Coronary artery (tissue), 2 donors: Measurements from ENCODE around the gene MSI2.

Experiments used
- DNase-seq: peaks from one replicate; pipeline ENCODE4 v3.0.0-alpha.2; 2017; ENCODE audit warnings: low spot score
- H3K27ac ChIP-seq, 2 donors: fragments of 200-600 bp; sonication (generic); one replicate each; pipeline ENCODE4 v1.5.1; 2016 to 2019
- H3K4me3 ChIP-seq: fragments of 200-600 bp; sonication (generic); 2 replicates; pipeline ENCODE4 v1.5.1; 2016; ENCODE audit warnings: mild to moderate bottlenecking, moderate library complexity
- CTCF ChIP-seq: fragments of 200-600 bp; sonication (generic); IDR thresholded peaks from one replicate; pipeline ENCODE4 v1.5.1; 2019; ENCODE audit warnings: antibody characterized with exemption

The MSI2 gene

DNA sequence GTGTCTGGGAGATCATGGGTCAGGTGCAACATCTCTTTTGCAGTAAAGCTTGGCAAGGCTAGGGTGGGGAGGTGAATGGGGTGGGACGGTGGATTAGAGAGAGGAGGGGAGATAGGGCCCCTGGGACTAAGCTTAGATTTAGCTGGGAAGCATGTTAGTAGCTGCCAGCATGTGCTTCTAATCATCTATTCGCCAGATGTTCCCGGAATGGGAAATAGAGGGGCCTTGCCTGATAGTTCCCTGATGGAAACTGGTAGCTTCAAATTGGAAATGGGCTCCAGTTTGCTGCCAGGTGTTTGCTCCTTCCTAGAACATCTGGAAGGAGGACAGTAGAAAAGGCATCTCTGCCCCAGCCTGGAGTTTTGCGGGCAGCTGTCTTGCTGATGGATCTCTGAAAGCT lies 312.7 kb downstream of the MSI2 start:
- Histone ChIP-seq H3K4me3 (no peak overlapping the region), H3K27ac (no peak overlapping the region)
- no peak for TF ChIP-seq CTCF
- DNase-seq, result no peak

DNA sequence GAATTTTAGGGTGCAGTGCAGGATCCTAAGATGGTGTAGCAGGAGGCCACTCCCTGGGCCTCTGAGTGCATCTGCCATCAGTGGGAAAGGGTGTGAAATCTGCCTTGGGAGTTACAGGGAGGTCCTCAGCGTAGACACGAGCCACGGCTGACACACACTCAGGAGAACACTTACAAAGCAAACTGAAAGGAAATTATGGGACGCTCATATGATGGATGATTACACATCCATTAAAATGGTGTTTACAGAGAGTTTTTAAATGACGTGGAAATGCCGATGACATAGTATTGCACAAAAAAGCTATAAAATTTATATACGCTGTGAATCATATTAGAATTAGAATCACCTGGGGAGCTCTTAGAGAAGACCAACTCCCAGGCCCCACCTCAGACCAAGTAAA lies 313.5 kb downstream of the MSI2 start:
- Histone ChIP-seq H3K4me3 (no peak overlapping the region), H3K27ac (no peak overlapping the region)
- TF ChIP-seq CTCF, result no peak
- no peak for DNase-seq

DNA sequence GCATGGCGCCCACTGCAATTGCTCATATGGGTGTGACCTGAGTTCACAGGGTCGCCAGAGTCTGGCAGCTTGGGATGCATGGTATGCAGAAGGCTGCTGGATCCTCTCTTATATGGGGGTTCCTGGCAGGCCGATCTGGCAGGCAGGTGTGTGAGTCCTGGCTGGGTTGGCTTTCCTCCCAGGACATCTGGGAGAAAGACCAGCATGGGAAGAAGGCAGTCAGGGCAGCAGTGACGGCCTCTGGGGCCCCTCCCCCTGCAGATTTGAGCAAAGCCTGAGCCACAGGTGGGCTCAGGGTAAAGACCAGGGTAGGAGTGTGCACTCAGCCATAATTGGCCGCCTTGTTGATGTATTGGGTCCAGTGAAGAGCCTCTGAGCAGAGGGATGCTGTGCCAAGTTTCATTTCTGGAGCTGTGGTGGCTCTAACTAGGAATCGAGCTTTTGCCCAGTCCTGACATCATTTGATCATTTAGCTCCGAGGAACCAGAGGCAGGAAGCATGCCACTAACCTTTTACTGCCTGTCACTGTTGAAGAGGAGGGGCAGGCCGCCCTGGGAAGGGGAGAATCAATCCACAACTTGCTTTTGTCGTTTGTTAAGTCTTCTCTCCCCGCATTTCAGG lies 314.5 kb downstream of the MSI2 start:
- Histone ChIP-seq H3K4me3 (no peak overlapping the region), H3K27ac (peak overlapping the region; percentile 10 to 58)
- TF ChIP-seq CTCF, result no peak
- no peak for DNase-seq

- peak overlapping the region; percentile 72 to 86 for H3K27ac ChIP-seq
- H3K4me3 ChIP-seq, result no peak overlapping the region
- no peak for TF ChIP-seq CTCF
- DNase-seq, result no peak
Observed at GRCh38 chr17:57572062-57572461, 315.7 kb downstream of the MSI2 start.

DNA sequence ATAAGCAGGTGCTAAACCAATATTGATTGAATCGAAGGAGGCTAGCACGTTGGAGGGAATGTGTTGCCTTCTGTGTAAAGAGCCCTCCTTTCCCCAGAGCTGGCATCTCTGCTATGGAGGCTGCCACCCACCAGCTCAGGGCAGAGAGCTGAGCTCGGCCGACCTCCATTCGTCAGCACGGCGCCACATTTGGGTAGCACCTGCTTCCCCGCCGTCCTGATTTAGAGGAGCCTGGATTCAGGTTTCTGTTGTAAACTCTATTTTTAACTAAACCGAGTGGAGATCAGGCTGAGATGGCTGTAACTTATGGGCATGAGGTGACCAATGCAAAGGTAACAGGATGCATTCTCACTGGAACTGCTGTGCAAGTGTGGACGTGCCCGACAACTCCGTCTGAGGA lies 316.3 kb downstream of the MSI2 start:
- H3K4me3 ChIP-seq, result no peak overlapping the region
- no peak for DNase-seq
- H3K27ac ChIP-seq, result peak overlapping the region; percentile 72 to 86
- TF ChIP-seq CTCF, result no peak

DNA sequence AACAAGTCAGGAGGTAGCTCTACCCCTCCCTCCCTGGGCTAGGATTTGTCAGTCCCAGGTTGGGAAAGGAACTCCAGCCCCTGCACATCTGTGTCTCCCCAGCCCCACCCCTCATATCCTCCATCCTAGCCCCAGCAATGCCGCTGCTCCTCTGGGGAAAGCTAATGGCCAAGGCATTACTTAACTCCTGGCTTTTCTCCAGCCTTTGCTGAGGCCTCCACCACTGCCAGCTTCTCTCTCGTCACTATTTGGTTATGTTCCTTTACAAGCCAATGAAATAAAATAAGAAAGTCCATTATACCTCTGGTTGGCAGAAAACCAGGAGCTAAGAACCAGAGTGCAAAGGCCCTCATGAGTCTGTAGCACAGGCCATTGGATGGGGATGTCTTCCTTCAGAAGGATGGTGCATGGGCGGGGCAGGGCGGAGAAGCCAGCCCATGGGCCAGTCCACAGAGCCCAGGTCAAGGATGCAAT lies 317.8 kb downstream of the MSI2 start:
- peak; percentile 81 for DNase-seq
- H3K27ac ChIP-seq, result peak overlapping the region; percentile 77 to 80
- no peak overlapping the region for H3K4me3 ChIP-seq
- TF ChIP-seq CTCF, result no peak

- DNase-seq, result no peak
- TF ChIP-seq CTCF, result no peak
- Histone ChIP-seq H3K4me3 (no peak overlapping the region), H3K27ac (no peak overlapping the region)
Observed at GRCh38 chr17:57576744-57577143, 320.4 kb downstream of the MSI2 start.
